ENCODE results near the gene AGAP1. TPM values are rescaled to one million over a fixed set of nuclear protein-coding genes. Genes with fewer than 3 reads are reported as not detected.

The AGAP1 gene
- total and polyA plus RNA-seq, 9 donors = 5.7 to 32.2 (median 20.2) TPM

DNA sequence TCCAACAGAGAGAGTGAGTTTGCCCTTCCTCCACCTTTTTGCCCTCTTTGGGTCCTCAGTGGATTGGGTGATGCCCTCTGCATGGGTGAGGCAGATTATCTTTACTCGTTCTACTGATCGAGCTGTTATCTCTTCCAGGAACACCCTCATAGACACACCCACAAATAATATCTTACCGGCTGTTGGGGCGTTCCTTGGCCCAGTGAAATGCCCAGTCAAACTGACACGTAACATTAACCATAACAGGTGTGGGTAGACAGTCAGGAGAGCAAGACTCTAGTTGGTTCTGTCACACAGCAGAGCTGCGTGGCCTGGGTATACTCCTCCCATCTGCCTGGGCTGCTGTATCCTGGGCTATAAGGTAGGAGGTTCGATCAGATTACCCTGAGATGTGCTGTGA lies 144.1 kb downstream of the AGAP1 start:
- Histone ChIP-seq H3K36me3 (no peaks in the 10 kb centered on the region), H3K4me3 (no peak overlapping the region), H3K27ac (no peak overlapping the region), H3K9me3 (no peaks in the 10 kb centered on the region), H3K27me3 (no peaks in the 10 kb centered on the region), H3K4me1 (ENCODE audit: insufficient read depth) (peaks cover 6% of the 10 kb centered on the region)
- TF ChIP-seq, protein P1, sequence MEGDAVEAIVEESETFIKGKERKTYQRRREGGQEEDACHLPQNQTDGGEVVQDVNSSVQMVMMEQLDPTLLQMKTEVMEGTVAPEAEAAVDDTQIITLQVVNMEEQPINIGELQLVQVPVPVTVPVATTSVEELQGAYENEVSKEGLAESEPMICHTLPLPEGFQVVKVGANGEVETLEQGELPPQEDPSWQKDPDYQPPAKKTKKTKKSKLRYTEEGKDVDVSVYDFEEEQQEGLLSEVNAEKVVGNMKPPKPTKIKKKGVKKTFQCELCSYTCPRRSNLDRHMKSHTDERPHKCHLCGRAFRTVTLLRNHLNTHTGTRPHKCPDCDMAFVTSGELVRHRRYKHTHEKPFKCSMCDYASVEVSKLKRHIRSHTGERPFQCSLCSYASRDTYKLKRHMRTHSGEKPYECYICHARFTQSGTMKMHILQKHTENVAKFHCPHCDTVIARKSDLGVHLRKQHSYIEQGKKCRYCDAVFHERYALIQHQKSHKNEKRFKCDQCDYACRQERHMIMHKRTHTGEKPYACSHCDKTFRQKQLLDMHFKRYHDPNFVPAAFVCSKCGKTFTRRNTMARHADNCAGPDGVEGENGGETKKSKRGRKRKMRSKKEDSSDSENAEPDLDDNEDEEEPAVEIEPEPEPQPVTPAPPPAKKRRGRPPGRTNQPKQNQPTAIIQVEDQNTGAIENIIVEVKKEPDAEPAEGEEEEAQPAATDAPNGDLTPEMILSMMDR (IDR thresholded peaks at IDR 0.05) = no peak
- TF ChIP-seq EP300 (IDR thresholded peaks at IDR 0.05) (no peak), POLR2A (IDR thresholded peaks at IDR 0.05) (no peak)
- WGBS, 3 donors = 82 to 93% (median 85%) methylated on average over 7 of the region's 7 CpGs
- no peak for DNase-seq
- intact Hi-C loops (cut with DNase I) = no loop called here

DNA sequence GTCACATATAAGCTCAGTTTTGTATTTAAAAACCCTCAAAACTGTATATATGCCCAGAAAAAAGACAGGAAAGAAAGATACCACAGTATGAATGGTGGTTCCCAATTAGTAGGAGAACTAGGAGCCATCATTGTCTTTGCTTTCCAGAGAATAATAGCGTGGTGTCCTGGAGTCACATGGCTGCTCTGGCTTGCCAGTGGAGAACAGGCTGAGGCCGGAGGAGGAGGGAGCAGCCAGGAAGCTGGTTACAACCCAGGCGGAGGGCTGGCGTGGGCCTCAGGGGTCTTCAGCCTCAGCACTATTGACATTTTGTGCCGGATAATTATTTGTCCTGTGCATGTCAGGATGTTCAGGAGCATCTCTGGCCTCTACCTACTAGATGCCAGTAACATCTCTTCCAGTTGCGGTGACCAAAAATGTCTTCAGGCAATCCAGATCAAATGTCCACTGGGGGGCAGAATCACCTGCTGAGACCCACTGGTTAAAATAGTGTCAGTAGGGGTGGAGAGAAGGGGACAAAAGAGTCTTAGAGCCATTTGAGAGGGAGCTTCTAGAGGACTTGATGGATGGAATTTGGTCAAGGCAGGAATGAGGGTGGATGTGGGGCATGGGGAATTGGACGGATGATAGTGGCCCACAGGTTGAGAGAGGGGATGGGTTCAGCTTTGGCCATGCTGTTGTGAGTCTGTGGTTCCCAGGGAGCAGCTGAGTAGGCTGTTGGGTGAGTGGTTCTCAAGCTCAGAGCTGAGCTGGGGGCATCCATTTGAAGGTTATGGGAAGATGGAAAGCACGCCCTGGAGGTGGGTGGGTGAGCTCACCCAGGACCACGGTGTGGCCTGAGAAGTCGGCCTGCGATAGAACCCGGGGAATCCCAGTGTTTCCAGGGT lies 144.9 kb downstream of the AGAP1 start:
- no peak for DNase-seq
- Histone ChIP-seq H3K36me3 (no peaks in the 10 kb centered on the region), H3K27me3 (no peaks in the 10 kb centered on the region), H3K4me3 (no peak overlapping the region), H3K27ac (no peak overlapping the region), H3K4me1 (ENCODE audit: insufficient read depth) (peaks cover 6% of the 10 kb centered on the region), H3K9me3 (no peaks in the 10 kb centered on the region)
- intact Hi-C loops (cut with DNase I) = no loop called here
- TF ChIP-seq EP300 (IDR thresholded peaks at IDR 0.05) = no peak
- WGBS, 3 donors = 72 to 79% (median 74%) methylated on average over 11 to 12 of the region's 12 CpGs

DNA sequence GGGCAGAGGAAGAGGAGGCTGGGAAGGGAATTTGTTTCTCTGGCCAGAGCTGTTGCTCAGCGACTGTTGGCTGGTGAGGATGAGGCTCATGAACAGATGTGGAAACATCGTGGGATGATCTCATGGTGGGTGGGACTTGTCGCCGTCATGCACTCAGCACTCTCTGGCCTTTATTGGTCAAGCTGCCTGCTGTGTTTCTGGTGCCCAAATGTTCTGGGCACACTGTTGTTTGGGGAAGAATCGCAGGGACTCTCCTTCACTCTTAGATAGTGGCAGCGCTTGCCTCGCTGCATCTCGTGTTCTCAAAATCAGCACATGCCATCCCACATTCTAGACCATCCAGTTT lies 145.6 kb downstream of the AGAP1 start:
- Histone ChIP-seq H3K4me1 (ENCODE audit: insufficient read depth) (peaks cover 6% of the 10 kb centered on the region), H3K4me3 (no peak overlapping the region), H3K27me3 (no peaks in the 10 kb centered on the region), H3K9me3 (no peaks in the 10 kb centered on the region), H3K27ac (no peak overlapping the region), H3K36me3 (no peaks in the 10 kb centered on the region)
- TF ChIP-seq EP300 (IDR thresholded peaks at IDR 0.05) (no peak), POLR2A (IDR thresholded peaks at IDR 0.05) (peak; percentile 17)
- TF ChIP-seq, protein P1 (IDR thresholded peaks at IDR 0.05) = no peak
- intact Hi-C loops (cut with DNase I) = no loop called here
- 39 to 49% (median 44%) methylated on average over 7 to 8 of the region's 8 CpGs for WGBS, 3 donors
- peak; percentile 38 to 83 (median 52) for DNase-seq

DNA sequence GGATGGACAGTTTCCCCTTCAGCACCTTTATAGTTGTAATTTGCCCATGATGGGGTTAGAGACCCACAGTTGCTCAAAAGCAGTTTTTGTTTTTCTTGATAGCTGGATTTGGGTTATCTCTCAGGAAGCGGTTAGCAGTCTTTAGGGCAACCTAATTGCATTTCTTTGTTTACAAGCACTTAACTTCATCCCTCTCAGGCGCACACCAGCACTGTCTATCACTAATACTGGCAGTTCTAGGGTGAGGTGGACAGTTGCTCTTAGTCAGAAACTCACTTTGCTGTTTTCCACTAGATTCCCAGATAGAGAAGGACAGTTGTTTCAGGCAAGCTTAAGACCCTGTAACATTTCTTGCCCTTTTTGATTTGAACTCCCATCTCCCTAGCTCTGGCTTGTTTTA lies 146.0 kb downstream of the AGAP1 start:
- no peak overlapping the region for H3K4me3 ChIP-seq
- no peak for DNase-seq
- peaks cover 6% of the 10 kb centered on the region for H3K4me1 ChIP-seq (ENCODE audit: insufficient read depth)
- H3K9me3 ChIP-seq = no peaks in the 10 kb centered on the region
- H3K27me3 ChIP-seq = no peaks in the 10 kb centered on the region
- no peaks in the 10 kb centered on the region for H3K36me3 ChIP-seq
- TF ChIP-seq, protein P1 (IDR thresholded peaks at IDR 0.05) = no peak
- TF ChIP-seq EP300 (IDR thresholded peaks at IDR 0.05) (no peak), POLR2A (IDR thresholded peaks at IDR 0.05) (no peak)
- 76 to 87% (median 78%) methylated on average over 2 of the region's 2 CpGs for WGBS, 3 donors
- no peak overlapping the region for H3K27ac ChIP-seq
- intact Hi-C loops (cut with DNase I) = no loop called here

DNA sequence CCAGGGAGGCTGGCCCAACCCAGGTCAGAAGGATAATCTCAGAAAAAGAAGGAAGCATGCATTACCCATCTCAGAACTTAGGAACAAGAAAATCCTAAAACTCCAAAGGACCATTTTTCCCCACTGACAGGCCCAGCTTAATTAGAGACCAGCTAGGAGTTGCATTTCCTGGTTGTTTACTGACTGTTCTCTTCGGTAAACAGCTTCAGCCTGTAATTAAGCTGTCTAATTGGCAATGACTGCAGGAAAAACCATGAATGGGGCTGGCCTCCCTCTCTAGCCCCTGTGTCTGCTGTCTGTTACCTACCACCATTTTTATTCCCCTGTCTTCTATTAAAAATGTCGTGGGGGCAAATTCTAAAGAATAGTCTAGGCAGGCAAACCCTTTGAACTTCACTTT lies 146.5 kb downstream of the AGAP1 start:
- Histone ChIP-seq H3K4me1 (ENCODE audit: insufficient read depth) (peaks cover 6% of the 10 kb centered on the region), H3K27ac (no peak overlapping the region), H3K27me3 (no peaks in the 10 kb centered on the region), H3K36me3 (no peaks in the 10 kb centered on the region), H3K9me3 (no peaks in the 10 kb centered on the region), H3K4me3 (no peak overlapping the region)
- 63 to 80% (median 70%) methylated on average over 2 of the region's 2 CpGs for WGBS, 3 donors
- TF ChIP-seq POLR2A (IDR thresholded peaks at IDR 0.05) (no peak), EP300 (IDR thresholded peaks at IDR 0.05) (no peak)
- TF ChIP-seq, protein P1 (IDR thresholded peaks at IDR 0.05) = no peak
- DNase-seq = no peak
- intact Hi-C loops (cut with DNase I) = no loop called here
